Astrocyte (in vitro differentiated cells and primary cell): ENCODE data around the gene BAZ1B. TPM values are rescaled to one million over a fixed set of nuclear protein-coding genes. Genes with fewer than 3 reads are reported as not detected.
A peak's percentile ranks its signal among the peaks of the same experiment; 100 is the strongest.

ENCODE experiments used
- DNase-seq: peaks from one replicate; pipeline ENCODE4 v3.0.0-alpha.2; 2010; ENCODE audit warnings: low read depth
- FAIRE-seq: peaks from 2 replicates; lab custom pipeline; 2011; peaks lifted over from hg19 to GRCh38; lab: Jason Lieb, UNC
- H2AFZ ChIP-seq: 2 replicates; pipeline ENCODE4 v1.6.0; 2012; ENCODE audit warnings: low read depth, low read length, inconsistent platforms
- H3K27ac ChIP-seq: 2 replicates; pipeline ENCODE4 v1.5.1; 2011; ENCODE audit warnings: low read depth, low read length, inconsistent platforms
- H3K27me3 ChIP-seq: 2 replicates; pipeline ENCODE4 v1.6.0; 2011; ENCODE audit warnings: low read length, inconsistent platforms; ENCODE audit not compliant: insufficient read depth
- H3K36me3 ChIP-seq: 2 replicates; pipeline ENCODE4 v1.5.1; 2011; ENCODE audit warnings: low read length, inconsistent platforms; ENCODE audit not compliant: insufficient read depth
- H3K4me1 ChIP-seq: 2 replicates; pipeline ENCODE4 v1.5.1; 2011; ENCODE audit warnings: low read length, inconsistent platforms; ENCODE audit not compliant: insufficient read depth
- H3K4me2 ChIP-seq: 2 replicates; pipeline ENCODE4 v1.6.0; 2012; ENCODE audit warnings: low read length, inconsistent platforms
- H3K4me3 ChIP-seq: 2 replicates; pipeline ENCODE4 v1.5.1; 2011; ENCODE audit warnings: low read depth, mild to moderate bottlenecking, low read length, inconsistent platforms; ENCODE audit not compliant: insufficient read depth
- H3K79me2 ChIP-seq: 2 replicates; pipeline ENCODE4 v1.6.0; 2012; ENCODE audit warnings: mild to moderate bottlenecking, low read length, inconsistent platforms; ENCODE audit not compliant: insufficient read depth
- H3K9ac ChIP-seq: 2 replicates; pipeline ENCODE4 v1.6.0; 2012; ENCODE audit warnings: mild to moderate bottlenecking, low read length, inconsistent platforms
- H3K9me3 ChIP-seq: 2 replicates; pipeline ENCODE4 v1.5.1; 2012; ENCODE audit warnings: low read depth, mild to moderate bottlenecking, low read length, inconsistent platforms; ENCODE audit not compliant: insufficient read depth
- H4K20me1 ChIP-seq: 2 replicates; pipeline ENCODE4 v1.6.0; 2012; ENCODE audit warnings: low read length, inconsistent platforms; ENCODE audit not compliant: insufficient read depth
- H3K27ac Mint-ChIP-seq: one replicate; pipeline ENCODE4 v1.8.0; 2021; ENCODE audit warnings: mild to moderate bottlenecking, mixed read lengths; ENCODE audit not compliant: unreplicated experiment
- H3K27me3 Mint-ChIP-seq: one replicate; pipeline ENCODE4 v1.8.0; 2021; ENCODE audit warnings: low read depth, mixed read lengths; ENCODE audit not compliant: unreplicated experiment
- H3K36me3 Mint-ChIP-seq: one replicate; pipeline ENCODE4 v1.8.0; 2021; ENCODE audit warnings: low read depth, mixed read lengths; ENCODE audit not compliant: unreplicated experiment
- H3K4me1 Mint-ChIP-seq: one replicate; pipeline ENCODE4 v1.8.0; 2021; ENCODE audit warnings: low read depth, mixed read lengths; ENCODE audit not compliant: unreplicated experiment
- H3K4me3 Mint-ChIP-seq: one replicate; pipeline ENCODE4 v1.8.0; 2021; ENCODE audit warnings: mild to moderate bottlenecking, moderate library complexity, mixed read lengths; ENCODE audit not compliant: unreplicated experiment
- H3K9me3 Mint-ChIP-seq: one replicate; pipeline ENCODE4 v1.8.0; 2021; ENCODE audit warnings: mild to moderate bottlenecking, mixed read lengths; ENCODE audit not compliant: unreplicated experiment
- EZH2 ChIP-seq: IDR thresholded peaks from 2 replicates; pipeline ENCODE4 v1.6.1; 2012; ENCODE audit warnings: mild to moderate bottlenecking, low read length, inconsistent platforms; ENCODE audit not compliant: insufficient read depth
- total RNA-seq: library from RNA; stranded (reverse); gene quantifications from 2 replicates; pipeline ENCODE4 v1.2.1, GENCODE V29; 2021
- TF ChIP-seq, protein P1 (sequence below): IDR thresholded peaks from 2 replicates; pipeline ENCODE4 v1.5.1; 2011; ENCODE audit warnings: low read depth, mild to moderate bottlenecking, inconsistent platforms, low read length, moderate library complexity; ENCODE audit not compliant: insufficient read depth

The BAZ1B gene
- total RNA-seq, 1 donor from 2014 or later, result 62.5 TPM

DNA sequence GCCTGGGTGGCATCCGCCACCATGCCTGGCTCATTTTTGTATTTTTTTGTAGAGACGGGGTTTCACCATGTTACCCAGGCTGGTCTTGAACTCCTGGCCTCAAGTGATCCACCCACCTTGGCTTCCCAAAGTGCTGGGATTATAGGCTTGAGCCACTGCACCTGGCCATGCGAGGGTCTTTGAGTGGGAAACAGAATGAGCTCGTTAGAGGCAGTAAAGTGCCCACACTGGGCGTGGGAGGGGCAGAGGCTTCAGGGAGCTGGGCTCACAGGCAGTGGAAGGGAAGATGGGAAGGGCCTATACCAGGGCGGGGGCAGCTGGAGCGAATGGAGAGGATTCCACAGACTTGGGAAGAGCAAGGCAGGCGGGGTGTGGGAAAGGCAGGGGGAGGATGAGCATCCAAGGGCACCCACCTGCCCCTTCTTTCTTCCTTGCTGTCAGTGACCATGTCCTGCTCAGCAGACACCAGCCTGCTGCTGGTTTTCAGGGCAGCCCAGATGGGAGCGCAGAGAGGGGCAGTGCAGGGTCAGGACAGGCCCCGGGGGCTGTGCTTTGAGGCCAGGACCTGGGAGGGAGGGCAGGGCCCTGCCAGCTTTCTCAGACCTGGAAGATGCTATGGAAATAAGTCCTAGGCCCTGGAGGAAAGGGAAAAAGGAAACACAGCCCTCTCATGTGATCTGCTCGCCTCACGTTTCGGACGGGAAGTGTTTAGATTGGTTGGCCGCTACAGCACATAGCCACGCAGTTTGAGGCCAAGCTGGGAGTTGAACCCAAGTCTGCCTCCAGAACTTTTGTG, 84.3 kb downstream of the BAZ1B start:
- Histone ChIP-seq H3K27ac (no peak overlapping the region), H4K20me1 (peaks cover 4% of the 10 kb centered on the region), H3K4me1 (peaks cover 10% of the 10 kb centered on the region), H3K27me3 (no peaks in the 10 kb centered on the region), H3K9ac (no peak overlapping the region), H3K9me3 (peaks cover 4% of the 10 kb centered on the region), H3K4me3 (no peak overlapping the region), H3K4me2 (no peak overlapping the region), H2AFZ (no peak overlapping the region), H3K79me2 (no peaks in the 10 kb centered on the region), H3K36me3 (peaks cover 15% of the 10 kb centered on the region)
- H3K4me1 Mint-ChIP-seq, result peaks cover 15% of the 10 kb centered on the region
- H3K27ac Mint-ChIP-seq, result no peak overlapping the region
- FAIRE-seq (no peak), DNase-seq (no peak)
- peaks cover 5% of the 10 kb centered on the region for H3K27me3 Mint-ChIP-seq
- TF ChIP-seq EZH2, result no peak
- TF ChIP-seq, protein P1, sequence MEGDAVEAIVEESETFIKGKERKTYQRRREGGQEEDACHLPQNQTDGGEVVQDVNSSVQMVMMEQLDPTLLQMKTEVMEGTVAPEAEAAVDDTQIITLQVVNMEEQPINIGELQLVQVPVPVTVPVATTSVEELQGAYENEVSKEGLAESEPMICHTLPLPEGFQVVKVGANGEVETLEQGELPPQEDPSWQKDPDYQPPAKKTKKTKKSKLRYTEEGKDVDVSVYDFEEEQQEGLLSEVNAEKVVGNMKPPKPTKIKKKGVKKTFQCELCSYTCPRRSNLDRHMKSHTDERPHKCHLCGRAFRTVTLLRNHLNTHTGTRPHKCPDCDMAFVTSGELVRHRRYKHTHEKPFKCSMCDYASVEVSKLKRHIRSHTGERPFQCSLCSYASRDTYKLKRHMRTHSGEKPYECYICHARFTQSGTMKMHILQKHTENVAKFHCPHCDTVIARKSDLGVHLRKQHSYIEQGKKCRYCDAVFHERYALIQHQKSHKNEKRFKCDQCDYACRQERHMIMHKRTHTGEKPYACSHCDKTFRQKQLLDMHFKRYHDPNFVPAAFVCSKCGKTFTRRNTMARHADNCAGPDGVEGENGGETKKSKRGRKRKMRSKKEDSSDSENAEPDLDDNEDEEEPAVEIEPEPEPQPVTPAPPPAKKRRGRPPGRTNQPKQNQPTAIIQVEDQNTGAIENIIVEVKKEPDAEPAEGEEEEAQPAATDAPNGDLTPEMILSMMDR, result no peak
- H3K4me3 Mint-ChIP-seq, result peak overlapping the region; percentile 6
- peaks cover 22% of the 10 kb centered on the region for H3K36me3 Mint-ChIP-seq
- no peaks in the 10 kb centered on the region for H3K9me3 Mint-ChIP-seq

DNA sequence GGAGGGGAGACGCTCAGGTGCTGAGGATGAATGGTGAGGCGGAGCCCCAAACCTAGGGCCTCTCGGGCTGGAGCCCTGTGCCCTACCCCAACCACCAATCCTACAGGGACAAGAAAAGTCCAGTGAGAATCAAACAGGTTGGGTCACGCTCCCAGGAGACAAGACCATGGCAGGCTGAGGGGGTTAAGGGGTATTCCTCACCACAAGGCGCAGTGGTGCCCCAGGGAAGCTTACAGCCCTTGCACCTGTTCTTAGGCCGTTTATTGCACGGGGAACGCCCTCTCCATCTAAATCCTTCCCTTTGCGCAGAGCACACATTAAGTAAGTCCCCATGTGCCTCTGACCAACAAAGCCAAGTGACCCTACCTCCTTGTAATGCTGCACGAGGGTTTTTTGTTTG, 85.0 kb downstream of the BAZ1B start:
- Histone ChIP-seq H4K20me1 (peaks cover 3% of the 10 kb centered on the region), H3K9ac (no peak overlapping the region), H3K4me2 (no peak overlapping the region), H3K36me3 (peaks cover 9% of the 10 kb centered on the region), H3K27ac (no peak overlapping the region), H3K79me2 (no peaks in the 10 kb centered on the region), H3K27me3 (no peaks in the 10 kb centered on the region), H2AFZ (no peak overlapping the region), H3K9me3 (peaks cover 4% of the 10 kb centered on the region), H3K4me1 (peaks cover 10% of the 10 kb centered on the region), H3K4me3 (no peak overlapping the region)
- peaks cover 7% of the 10 kb centered on the region for H3K27me3 Mint-ChIP-seq
- peaks cover 15% of the 10 kb centered on the region for H3K36me3 Mint-ChIP-seq
- H3K27ac Mint-ChIP-seq, result no peak overlapping the region
- H3K9me3 Mint-ChIP-seq, result no peaks in the 10 kb centered on the region
- H3K4me3 Mint-ChIP-seq, result no peak overlapping the region
- TF ChIP-seq, protein P1, result no peak
- TF ChIP-seq EZH2, result no peak
- DNase-seq (no peak), FAIRE-seq (no peak)
- H3K4me1 Mint-ChIP-seq, result peaks cover 12% of the 10 kb centered on the region
